Endothelial cell of umbilical vein (primary cell): Measurements from ENCODE around the gene PLAAT1. TPM values are rescaled to one million over a fixed set of nuclear protein-coding genes. Genes with fewer than 3 reads are reported as not detected.

Experiments used
- BruUV-seq: library from RNA; stranded (reverse); fragments of 400-500 nt; replicated peaks from 2 replicates; lab custom pipeline; 2021; lab: Mats Ljungman, UMichigan
- CTCF ChIA-PET: fragments of 300-600, 350-600 bp; sonication (Branson Sonifier 250); formaldehyde crosslinking; loops from one replicate; lab custom pipeline; 2021; ENCODE audit warnings: antibody characterized with exemption, inconsistent platforms; lab: Charles Lee
- POLR2A ChIA-PET: fragments of 300-600, 350-600 bp; sonication (Branson Sonifier 250); formaldehyde crosslinking; loops from one replicate; lab custom pipeline; 2021; ENCODE audit warnings: antibody characterized with exemption, inconsistent platforms; lab: Charles Lee
- DNase-seq: peaks from one replicate; pipeline ENCODE4 v3.0.0-alpha.2; 2011; ENCODE audit warnings: low read depth, low spot score
- FAIRE-seq: peaks from 2 replicates; lab custom pipeline; 2011; peaks lifted over from hg19 to GRCh38; lab: Jason Lieb, UNC
- H2AFZ ChIP-seq: 2 replicates; pipeline ENCODE4 v1.6.0; 2012; ENCODE audit warnings: low read depth, low read length, control low read depth, inconsistent platforms
- H3K27ac ChIP-seq: 2 replicates; pipeline ENCODE4 v1.5.1; 2011; ENCODE audit warnings: low read depth, mild to moderate bottlenecking, control low read depth, low read length, moderate library complexity; ENCODE audit not compliant: insufficient read depth
- H3K27me3 ChIP-seq, 2 experiments: 2 replicates each; pipeline versions ENCODE4 v1.6.0 to v1.6.1; 2011; ENCODE audit warnings: low read length in 2 of 2, mixed read lengths in 1 of 2; ENCODE audit not compliant: control insufficient read depth in 2 of 2, insufficient read depth in 2 of 2
- H3K36me3 ChIP-seq, 2 experiments: 2 replicates in 1 of 2; 3 replicates in 1 of 2; pipeline ENCODE4 v1.5.1; 2011; ENCODE audit warnings: low read length in 2 of 2, mild to moderate bottlenecking in 1 of 2, moderate library complexity in 1 of 2; ENCODE audit not compliant: control insufficient read depth in 2 of 2, insufficient read depth in 2 of 2; ENCODE audit errors: extremely low read depth in 1 of 2
- H3K4me1 ChIP-seq: 3 replicates; pipeline ENCODE4 v1.5.1; 2011; ENCODE audit warnings: mild to moderate bottlenecking, low read length; ENCODE audit not compliant: control insufficient read depth, insufficient read depth; ENCODE audit errors: extremely low read depth
- H3K4me2 ChIP-seq: 2 replicates; pipeline ENCODE4 v1.6.1; 2011; ENCODE audit warnings: low read length, control low read depth, mixed read lengths; ENCODE audit not compliant: insufficient read depth
- H3K4me3 ChIP-seq, 3 experiments: fragments of 200-600 bp in 1 of 3; sonication (generic), shearing (Covaris generic) in 1 of 3; replicated peaks in 1 of 3; 2 replicates each; pipeline ENCODE4 v1.5.1; 2011 to 2016; ENCODE audit warnings: control low read depth in 3 of 3, low read length in 3 of 3, mild to moderate bottlenecking in 2 of 3, inconsistent platforms in 1 of 3, low read depth in 1 of 3, moderate library complexity in 1 of 3; ENCODE audit not compliant: insufficient read depth in 1 of 3
- H3K79me2 ChIP-seq: 2 replicates; pipeline ENCODE4 v1.6.0; 2012; ENCODE audit warnings: low read length, inconsistent platforms; ENCODE audit not compliant: control insufficient read depth, insufficient read depth
- H3K9ac ChIP-seq: replicated peaks from 2 replicates; pipeline ENCODE3; 2011; ENCODE audit warnings: low read length, control low read depth; ENCODE audit not compliant: insufficient read depth; ENCODE audit errors: extremely low read depth
- H3K9me1 ChIP-seq: replicated peaks from 3 replicates; pipeline ENCODE4 v1.6.0; 2011; ENCODE audit warnings: mild to moderate bottlenecking, low read length; ENCODE audit not compliant: control insufficient read depth, insufficient read depth; ENCODE audit errors: extremely low read depth
- H3K9me3 ChIP-seq: replicated peaks from 2 replicates; pipeline ENCODE4 v1.5.1; 2012; ENCODE audit warnings: low read length, inconsistent platforms; ENCODE audit not compliant: control insufficient read depth, insufficient read depth
- H4K20me1 ChIP-seq: replicated peaks from 2 replicates; pipeline ENCODE3; 2011; ENCODE audit warnings: mild to moderate bottlenecking, low read length; ENCODE audit not compliant: control insufficient read depth, insufficient read depth; ENCODE audit errors: extremely low read depth
- CTCF ChIP-seq, 2 donors: IDR thresholded peaks; 1 replicate in 1 of 2; 2 replicates in 1 of 2; pipeline ENCODE4 v1.5.1; 2011; ENCODE audit warnings: low read length in 2 of 2, mild to moderate bottlenecking in 2 of 2, moderate library complexity in 2 of 2, control low read depth in 1 of 2, inconsistent platforms in 1 of 2, low read depth in 1 of 2; ENCODE audit not compliant: insufficient read depth in 1 of 2; ENCODE audit errors: extremely low read depth in 1 of 2
- EZH2 ChIP-seq: IDR thresholded peaks from 2 replicates; pipeline ENCODE4 v1.6.1; 2012; ENCODE audit warnings: borderline replicate concordance, low read depth, mild to moderate bottlenecking, moderate library complexity, low read length, inconsistent platforms; ENCODE audit not compliant: severe bottlenecking
- FOS ChIP-seq: IDR thresholded peaks from 2 replicates; pipeline ENCODE4 v1.6.1; 2011; ENCODE audit warnings: mild to moderate bottlenecking, low read length, moderate library complexity, borderline replicate concordance; ENCODE audit not compliant: insufficient read depth
- GATA2 ChIP-seq: IDR thresholded peaks from 2 replicates; pipeline ENCODE4 v1.7.0; 2011; ENCODE audit warnings: low read depth, mild to moderate bottlenecking, moderate library complexity, mixed read lengths, low read length; ENCODE audit not compliant: insufficient read length, insufficient read depth
- JUN ChIP-seq: IDR thresholded peaks from 2 replicates; pipeline ENCODE4 v1.6.1; 2011; ENCODE audit warnings: borderline replicate concordance, low read depth; ENCODE audit not compliant: insufficient read length, insufficient read depth
- MYC ChIP-seq: IDR thresholded peaks from one replicate; pipeline ENCODE4 v1.6.1; 2011; ENCODE audit warnings: mild to moderate bottlenecking, low read depth, low read length
- POLR2A ChIP-seq: IDR thresholded peaks from 2 replicates; pipeline ENCODE4 v1.6.1; 2012; ENCODE audit warnings: low read depth, mild to moderate bottlenecking, control low read depth, low read length
- POLR2AphosphoS5 ChIP-seq: IDR thresholded peaks from 2 replicates; pipeline ENCODE4 v1.6.1; 2012; ENCODE audit warnings: low read depth, mild to moderate bottlenecking, control low read depth, low read length, moderate library complexity; ENCODE audit not compliant: insufficient read depth
- dilution Hi-C: fragments of 300-500 bp; cut with MboI; formaldehyde crosslinking; loops from one replicate; pipeline ENCODE4 v1.15.0; 2019; ENCODE audit warnings: low sequenced_read_pairs; ENCODE audit not compliant: extremely low pct_ligation_motif_present
- intact Hi-C: fragments of 100-400 bp; cut with micrococcal nuclease; formaldehyde crosslinking; loops from one replicate; pipeline ENCODE4 v1.10.0; 2022
- polyA plus RNA-seq, 4 experiments: library from polyadenylated mRNA; depleted of rRNA in 3 of 4; stranded (reverse) in 3 of 4; unstranded in 1 of 4; fragments of >200 nt; gene quantifications; 2 replicates each; pipeline versions ENCODE4 v1.2.1 to v1.2.3, GENCODE V29; 2011 to 2012; ENCODE audit warnings: missing spikeins in 1 of 4
- total RNA-seq: library from RNA; stranded (reverse); gene quantifications from 2 replicates; pipeline ENCODE4 v1.2.3, GENCODE V29; 2021
- TF ChIP-seq, protein P1 (sequence below): IDR thresholded peaks from 2 replicates; pipeline ENCODE4 v1.6.1; 2011; ENCODE audit not compliant: insufficient read depth, insufficient read length

The PLAAT1 gene
- total and polyA plus RNA-seq, 2 donors (not counting 3 experiments of a cell fraction or from before 2014, with no cell fraction given), result 0.58 to 0.75 TPM

DNA sequence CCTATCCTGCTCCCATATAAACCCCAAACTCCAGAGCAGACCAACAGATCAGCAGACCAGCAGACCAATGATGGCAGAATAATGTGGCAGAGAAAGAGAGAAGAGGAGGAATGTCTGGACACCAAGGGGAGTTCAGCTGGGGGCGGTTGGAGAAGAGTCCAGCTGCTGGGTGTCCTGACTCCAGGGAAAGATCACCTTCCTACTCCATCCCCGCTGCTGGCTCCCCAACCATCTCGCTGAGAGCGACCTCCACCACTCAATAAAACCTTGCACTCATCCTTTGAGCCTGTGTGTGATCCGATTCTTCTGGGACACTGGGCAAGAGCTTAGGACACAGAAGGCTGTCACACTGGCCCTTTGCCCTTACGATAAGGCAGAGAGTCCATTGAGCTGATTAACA is 12.8 kb upstream of the PLAAT1 start:
- dilution Hi-C loops (no loop called here), intact Hi-C loops (no loop called here)
- Histone ChIP-seq H3K9me1 (no peaks in the 10 kb centered on the region), H3K9ac (no peak overlapping the region), H3K9me3 (no peaks in the 10 kb centered on the region), H3K79me2 (no peaks in the 10 kb centered on the region), H3K27ac (no peak overlapping the region), H3K36me3 (no peaks in the 10 kb centered on the region), H4K20me1 (no peaks in the 10 kb centered on the region), H3K27me3 (peaks cover 0 to 2% of the 10 kb centered on the region in 2 experiments), H3K4me2 (no peak overlapping the region), H3K4me1 (no peaks in the 10 kb centered on the region), H2AFZ (no peak overlapping the region), H3K4me3 (no peak overlapping the region)
- TF ChIP-seq JUN (no peak), EZH2 (no peak), FOS (no peak), GATA2 (no peak), POLR2A (no peak), CTCF (IDR thresholded peaks at IDR 0.05; ENCODE audit: extremely low read depth in 1 of 2, insufficient read depth in 1 of 2, low read depth in 1 of 2, low read length in 2 of 2) (no peak), MYC (no peak), POLR2AphosphoS5 (no peak)
- TF ChIP-seq, protein P1, sequence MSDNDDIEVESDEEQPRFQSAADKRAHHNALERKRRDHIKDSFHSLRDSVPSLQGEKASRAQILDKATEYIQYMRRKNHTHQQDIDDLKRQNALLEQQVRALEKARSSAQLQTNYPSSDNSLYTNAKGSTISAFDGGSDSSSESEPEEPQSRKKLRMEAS, result no peak
- ChIA-PET POLR2A (no interaction called here), CTCF (no interaction called here)
- no TSS peak for BruUV-seq
- DNase-seq (no peak), FAIRE-seq (no peak)
